Glomerular visceral epithelial cell (primary cell): ENCODE results near the gene SNX7.
A peak's percentile ranks its signal among the peaks of the same experiment; 100 is the strongest.

Experiments used
- DNase-seq: peaks from one replicate; pipeline ENCODE4 v3.0.0-alpha.2; 2016; ENCODE audit errors: extremely low spot score

SNX7 gene

GRCh38 chr1:98764485-98764884, 103.0 kb downstream of the SNX7 start:
- DNase-seq: no peak

DNA sequence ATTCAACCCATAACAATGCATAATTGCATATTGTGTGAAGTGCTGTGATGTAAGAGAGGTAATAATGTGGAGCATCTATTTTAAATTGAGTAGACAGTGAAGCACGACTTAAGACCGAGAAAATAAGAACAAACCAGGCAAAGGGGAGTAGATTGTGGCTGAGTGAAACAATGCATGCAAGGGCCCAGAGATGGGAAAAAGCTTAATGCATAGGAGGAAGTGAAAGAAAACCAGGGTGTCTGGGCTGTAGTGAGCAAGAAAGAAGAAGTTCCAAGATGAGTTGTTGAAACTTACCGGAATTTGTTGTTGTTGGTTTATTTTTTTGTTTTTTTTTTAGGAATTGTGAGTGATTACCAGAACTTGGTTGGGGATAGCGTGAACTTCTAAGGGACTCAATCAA, 104.7 kb downstream of the SNX7 start:
- no peak for DNase-seq

DNA sequence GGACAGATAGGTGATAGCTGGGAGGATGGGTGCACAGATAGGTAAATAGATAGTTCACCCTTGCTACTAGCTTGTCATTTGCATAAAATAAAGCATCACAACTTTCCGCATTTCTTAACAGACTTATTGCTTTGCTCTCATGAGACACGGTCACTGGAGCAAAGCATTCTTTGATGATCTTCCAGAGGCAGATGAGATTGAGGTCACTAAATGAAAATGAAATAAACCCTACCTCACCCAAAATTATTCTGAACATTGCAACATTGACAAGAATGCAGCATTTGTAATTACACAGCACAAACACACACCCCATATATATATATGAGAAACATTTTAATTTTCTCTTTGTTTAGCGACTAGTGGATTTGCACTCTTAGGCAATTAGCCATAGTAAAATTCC, 107.6 kb downstream of the SNX7 start:
- DNase-seq: no peak

DNA sequence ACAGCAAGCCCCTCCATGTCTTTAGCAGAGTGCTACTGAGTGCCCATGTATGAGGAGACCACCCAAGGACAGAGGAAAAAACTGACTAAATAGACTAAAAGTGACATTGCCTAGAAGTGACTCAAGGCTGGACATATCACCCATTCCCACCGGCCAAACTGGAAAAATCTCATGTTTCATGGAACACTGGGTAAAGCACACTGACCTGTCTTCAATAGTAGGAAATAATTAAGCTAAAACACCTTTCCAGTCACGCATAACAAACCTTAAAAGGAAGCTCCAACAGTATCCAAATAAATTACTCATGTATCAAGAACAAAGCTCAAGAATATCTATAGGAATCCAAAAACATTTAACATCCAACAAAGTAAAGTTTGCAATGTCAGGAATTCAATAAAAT, 120.4 kb downstream of the SNX7 start:
- peak; percentile 12 for DNase-seq

DNA sequence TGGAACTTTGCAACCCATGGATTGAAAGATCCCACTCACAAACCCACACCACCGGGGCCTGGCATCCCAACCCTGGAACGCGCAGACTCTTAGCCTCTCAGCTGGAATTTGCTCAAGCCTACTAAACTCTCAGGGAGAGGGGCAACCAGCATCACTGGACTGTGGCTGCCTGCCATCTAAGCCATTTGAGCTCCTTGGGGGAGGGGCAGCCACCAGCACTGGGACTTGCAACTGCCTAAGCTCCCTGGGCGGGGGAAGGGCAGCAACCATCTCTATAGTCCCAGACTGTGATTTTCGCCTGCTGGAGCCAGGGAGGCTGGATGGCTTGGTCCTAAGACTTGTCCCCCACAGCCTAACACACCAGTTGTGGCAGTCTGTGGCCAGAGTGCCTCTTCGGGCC, 122.3 kb downstream of the SNX7 start:
- no peak for DNase-seq

DNA sequence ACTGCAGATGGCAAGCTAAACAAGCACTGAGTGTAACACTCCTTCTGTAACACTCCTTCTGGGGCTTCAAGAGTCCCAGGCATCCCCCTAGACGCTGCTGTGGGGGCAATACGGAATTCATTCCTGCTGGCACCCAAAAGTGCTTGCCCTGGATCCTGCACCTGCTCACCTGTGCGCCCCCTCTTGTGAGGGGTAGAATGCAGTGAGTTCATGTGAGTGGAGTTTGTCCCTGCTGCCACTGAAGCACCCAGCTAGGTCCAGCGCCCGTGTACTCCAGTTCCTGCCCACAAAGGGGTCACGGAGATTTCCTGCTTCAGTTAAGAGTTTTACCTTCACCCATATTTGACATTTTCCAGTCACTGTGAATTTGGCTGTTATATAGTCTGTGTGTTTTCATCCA, 130.0 kb downstream of the SNX7 start:
- DNase-seq: no peak

GRCh38 chr1:98792123-98792522, 130.6 kb downstream of the SNX7 start:
- DNase-seq: no peak

DNA sequence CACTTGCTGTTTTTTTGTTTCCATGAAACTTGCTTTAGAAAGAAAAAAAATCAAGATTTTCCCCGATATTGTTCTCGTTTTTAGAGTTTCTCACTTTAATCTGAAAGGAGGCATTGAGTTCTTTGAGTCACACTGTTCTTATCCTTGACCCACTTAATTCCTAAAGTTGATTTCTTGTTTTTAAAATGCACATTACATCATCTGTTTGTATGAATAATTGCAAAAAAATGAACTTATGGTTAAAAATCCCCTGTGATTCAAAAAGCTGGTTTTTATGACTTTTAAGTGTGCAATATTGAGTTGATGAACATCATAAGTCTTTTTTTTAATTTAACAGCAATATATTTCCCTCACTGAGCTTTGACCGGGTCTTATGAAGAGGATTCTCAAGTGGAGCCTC, 131.6 kb downstream of the SNX7 start:
- no peak for DNase-seq

GRCh38 chr1:98794196-98794886, 132.8 kb downstream of the SNX7 start:
- DNase-seq: peak; percentile 66

- no peak for DNase-seq
These were observed 134.5 kb downstream of the SNX7 start for GRCh38 chr1:98796049-98796448.

DNA sequence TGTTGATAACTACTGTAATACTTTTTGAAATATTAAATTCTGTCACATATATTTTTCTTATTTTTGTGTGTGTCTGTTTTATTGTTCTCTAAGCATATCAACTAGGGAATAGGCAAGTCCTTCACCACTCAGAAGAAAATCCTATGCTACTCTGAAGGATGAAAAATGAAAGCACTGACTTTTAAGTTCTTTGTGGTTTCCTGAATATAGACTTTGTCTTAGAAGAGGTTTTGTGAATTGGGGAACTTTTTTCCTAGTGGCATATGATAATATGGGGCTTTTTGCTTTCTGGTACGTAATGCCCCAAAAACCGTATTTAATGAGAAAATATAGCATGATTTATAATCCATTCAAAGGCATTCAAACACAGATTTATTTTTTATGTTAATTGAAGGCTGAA, 136.0 kb downstream of the SNX7 start:
- DNase-seq: no peak
